HG02884 (cell line): ENCODE data around the gene PIP4P1.
"Not testable (repeated sequence)": the region's sequence is repeated elsewhere in the genome, so short reads cannot be mapped to it uniquely, and the experiment has no call there.

Experiments used
- ATAC-seq: cut with Tn5 transposase; IDR thresholded peaks from one replicate; pipeline ENCODE4 v1.9.1; 2021; ENCODE audit warnings: mild to moderate bottlenecking, moderate library complexity; ENCODE audit not compliant: unreplicated experiment

The PIP4P1 gene

DNA sequence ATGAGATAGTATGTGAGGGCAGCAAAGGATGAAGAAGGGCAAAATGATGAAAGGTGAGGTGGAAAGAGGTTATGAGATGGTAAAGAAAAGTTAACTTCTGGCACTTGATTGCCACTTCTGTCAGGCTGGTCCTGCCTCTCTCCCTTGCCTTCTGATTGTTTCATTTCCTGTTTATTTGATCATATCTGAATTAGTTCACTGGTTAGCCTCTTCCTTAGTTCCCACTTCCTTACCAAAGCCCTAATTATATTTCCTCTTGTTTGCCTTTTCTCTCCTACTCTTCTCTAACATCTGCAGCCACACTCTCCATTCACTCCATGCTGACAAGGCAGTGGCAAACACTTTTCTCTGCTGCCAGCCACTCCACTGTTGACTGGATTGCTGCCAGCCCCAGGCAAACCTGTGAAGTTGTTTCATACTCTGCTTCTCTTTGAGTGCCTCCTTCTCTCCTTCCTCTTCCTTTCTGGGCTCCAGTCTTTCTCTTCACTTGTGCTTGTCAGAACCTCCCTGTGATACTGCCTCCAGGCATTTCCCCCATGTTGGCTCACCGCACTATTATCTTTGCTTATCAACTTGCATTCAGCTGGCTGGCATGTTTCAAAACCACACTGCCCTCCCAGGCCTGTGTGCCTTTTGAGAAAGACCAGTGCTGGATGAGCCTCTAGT, 16.1 kb upstream of the PIP4P1 start:
- ATAC-seq, result no peak

GRCh38 chr14:20476776-20477175, 15.5 kb upstream of the PIP4P1 start:
- no peak for ATAC-seq

- no peak for ATAC-seq
Measured at GRCh38 chr14:20472536-20473169, 11.4 kb upstream of the PIP4P1 start.

DNA sequence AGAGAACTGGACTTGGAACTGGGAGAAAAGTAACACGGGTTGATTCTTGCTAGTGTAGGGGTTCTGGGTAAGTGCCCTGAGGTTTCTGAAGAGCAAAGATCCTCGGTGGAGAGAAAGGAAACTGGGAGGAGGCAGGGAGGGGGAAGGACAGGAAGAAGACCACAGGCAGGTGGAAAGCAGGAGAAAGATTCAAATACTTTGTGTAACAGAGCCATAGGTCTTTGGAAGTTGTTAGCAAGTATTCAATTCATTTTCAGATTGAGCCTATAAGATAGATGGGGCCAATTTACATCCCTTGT, 9.3 kb upstream of the PIP4P1 start:
- no peak for ATAC-seq

DNA sequence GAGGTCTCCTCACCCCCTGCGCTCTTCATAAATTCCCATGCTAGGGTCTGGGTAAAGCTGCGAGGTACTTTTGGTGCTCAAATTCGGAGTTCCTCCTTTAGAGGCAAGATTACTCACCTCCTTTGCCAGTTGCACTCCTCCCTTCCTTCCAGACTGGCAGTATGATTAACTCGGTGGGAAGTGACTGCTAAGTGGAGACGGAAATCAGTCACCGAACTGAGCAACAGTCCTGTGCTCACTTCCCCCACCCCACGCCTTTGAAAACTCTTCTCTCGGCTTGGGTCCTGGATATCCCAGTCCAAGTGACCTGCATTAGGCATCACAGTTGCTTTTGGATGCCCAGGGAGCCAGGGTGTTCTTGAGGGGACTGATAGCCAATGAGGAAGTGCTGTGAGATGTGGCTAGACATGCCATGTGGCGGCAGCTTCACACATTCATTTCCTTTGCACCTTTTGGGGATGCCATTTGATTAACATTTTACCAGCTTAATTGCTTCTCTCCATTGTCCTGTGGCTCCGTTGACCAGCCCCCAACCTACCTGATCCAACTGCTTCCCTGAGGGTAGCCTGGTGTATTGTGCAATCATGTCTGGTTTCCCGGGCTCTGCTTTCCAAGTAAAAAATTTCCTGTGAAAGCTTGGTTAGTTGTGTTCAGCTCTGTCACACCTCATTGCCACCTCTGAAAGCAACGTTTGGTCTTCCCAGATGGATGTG, 8.8 kb upstream of the PIP4P1 start:
- peak; percentile 52 for ATAC-seq

GRCh38 chr14:20469242-20469889, 8.1 kb upstream of the PIP4P1 start, which contains the start of gene PNP:
TSS of gene PNP (plus strand) at chr14:20469406. CDS start at chr14:20469525, 119 bp downstream.
- peak; percentile 90 for ATAC-seq

DNA sequence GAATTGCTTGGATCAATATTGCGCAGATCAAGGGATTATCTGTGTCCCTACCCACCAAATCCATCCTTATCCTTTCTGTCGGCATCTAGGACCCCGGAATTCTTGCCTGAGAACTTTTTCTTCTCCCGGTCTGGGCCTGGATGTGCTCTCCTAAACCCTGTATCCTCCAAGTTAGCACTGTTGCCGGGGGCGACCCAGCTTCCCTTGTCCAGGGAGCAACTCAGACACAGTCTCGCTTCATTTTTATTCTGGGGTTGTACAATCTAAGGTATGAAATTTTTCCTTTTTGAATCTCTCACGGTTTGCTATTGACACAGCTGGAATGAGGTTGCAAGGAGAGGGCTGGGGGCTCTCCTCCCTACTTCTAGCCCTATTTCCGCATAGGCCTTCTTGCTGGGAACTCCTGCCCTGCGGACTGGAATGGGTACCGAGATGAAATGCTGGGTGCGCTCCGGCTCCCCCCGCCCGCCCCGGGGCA, 7.6 kb upstream of the PIP4P1 start:
- ATAC-seq, result no peak

GRCh38 chr14:20460458-20461224, 593 bp downstream of the PIP4P1 start:
- ATAC-seq, result peak; percentile 2

GRCh38 chr14:20458031-20458789, 3.0 kb downstream of the PIP4P1 start:
- ATAC-seq, result no peak

DNA sequence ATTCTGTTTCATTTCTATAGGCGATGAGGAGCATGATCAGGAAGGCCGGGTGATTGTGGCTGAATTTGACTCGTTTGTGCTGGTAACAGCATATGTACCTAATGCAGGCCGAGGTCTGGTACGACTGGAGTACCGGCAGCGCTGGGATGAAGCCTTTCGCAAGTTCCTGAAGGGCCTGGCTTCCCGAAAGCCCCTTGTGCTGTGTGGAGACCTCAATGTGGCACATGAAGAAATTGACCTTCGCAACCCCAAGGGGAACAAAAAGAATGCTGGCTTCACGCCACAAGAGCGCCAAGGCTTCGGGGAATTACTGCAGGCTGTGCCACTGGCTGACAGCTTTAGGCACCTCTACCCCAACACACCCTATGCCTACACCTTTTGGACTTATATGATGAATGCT, 4.3 kb downstream of the PIP4P1 start:
- no peak for ATAC-seq

DNA sequence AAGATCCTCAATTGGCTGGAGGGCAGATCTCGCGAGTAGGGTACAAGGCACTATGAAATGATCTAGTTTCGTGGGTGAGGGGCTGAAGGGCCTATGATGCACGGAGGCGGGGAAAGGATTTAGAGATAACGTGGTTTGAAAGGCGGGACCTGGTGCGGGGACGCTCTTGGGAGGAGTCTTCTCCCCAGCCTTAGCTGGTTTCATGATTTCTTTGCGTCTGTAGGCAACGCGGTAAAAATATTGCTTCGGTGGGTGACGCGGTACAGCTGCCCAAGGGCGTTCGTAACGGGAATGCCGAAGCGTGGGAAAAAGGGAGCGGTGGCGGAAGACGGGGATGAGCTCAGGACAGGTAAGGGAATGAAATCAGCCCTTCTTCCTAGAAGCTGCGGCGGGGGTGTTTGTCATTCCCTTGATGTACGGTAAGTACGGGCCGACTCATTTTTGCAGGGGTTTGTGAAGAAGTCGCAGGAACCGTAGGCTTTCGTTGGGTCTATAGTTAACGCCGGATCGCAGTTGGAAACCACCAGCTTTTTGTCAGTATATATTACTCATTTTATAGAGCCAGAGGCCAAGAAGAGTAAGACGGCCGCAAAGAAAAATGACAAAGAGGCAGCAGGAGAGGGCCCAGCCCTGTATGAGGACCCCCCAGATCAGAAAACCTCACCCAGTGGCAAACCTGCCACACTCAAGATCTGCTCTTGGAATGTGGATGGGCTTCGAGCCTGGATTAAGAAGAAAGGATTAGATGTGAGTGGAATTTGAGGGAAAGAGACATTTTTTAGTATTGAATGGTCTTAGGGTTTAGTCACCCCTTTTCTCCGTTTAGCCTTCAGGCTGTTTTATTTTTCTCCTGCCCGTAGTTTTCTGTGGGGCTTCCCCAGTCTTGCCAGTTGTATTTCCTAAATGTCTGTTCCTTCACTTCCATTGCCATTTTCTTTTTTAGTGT, 5.6 kb downstream of the PIP4P1 start:
- peak; percentile 51 for ATAC-seq

DNA sequence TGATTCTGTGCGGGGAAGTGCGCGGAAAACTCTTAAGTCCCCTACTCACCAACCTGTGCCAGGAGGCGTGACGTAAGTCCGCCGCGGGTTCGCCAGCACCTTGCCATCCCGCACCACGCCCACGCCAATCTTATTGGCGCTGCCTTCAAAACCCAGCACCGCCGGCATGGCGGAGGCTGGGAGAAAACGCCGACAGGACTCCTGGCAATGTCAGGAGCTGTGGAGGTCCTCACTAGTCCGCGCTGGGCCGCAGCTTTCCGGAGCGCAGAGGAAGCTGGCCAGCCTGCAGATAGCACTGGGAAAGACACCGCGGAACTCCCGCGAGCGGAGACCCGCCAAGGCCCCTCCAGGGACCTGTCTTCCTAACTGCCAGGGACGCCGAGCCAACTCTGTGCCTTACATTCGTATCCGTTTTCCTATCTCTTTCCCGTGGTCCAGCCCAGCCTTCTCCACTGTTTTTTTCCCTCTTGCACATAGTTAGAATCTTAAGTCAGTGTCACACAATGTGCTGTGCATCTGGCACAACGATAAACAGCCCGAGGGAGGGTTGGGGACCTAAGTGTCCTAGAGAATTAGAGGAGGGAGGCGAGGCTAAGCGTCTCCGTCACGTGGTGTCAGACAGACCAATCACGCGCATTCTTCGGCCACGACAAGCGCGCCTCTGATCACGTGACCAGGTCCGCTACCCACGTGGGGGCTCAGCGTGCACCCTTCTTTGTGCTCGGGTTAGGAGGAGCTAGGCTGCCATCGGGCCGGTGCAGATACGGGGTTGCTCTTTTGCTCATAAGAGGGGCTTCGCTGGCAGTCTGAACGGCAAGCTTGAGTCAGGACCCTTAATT, 6.5 kb downstream of the PIP4P1 start, which contains the start of the genes APEX1 and OSGEP:
Gene APEX1 (plus strand): TSS at position 711 of the 839 bp plus-strand sequence. CDS start 420 bp downstream, outside the sequence.
Gene OSGEP (minus strand): TSS at position 297 of the 839 bp plus-strand sequence. CDS start 129 bp downstream, at position 168.
- peak; percentile 85 for ATAC-seq

DNA sequence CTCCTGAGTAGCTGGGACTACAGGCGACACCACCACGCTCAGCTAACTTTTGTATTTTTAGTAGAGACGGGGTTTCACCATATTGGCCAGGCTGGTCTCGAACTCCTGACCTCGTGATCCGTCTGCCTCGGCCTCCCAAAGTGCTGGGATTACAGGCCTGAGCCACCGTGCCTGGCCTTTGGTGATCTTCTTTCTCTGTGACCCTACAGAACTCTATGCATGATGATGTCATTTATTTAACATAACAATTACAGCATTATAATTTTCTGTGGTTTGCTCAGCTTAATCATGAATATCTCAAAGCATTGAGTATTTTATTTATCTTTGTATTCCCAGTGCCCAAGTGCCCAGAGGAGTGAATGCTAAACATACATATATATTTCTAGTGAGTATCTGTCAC, 8.4 kb downstream of the PIP4P1 start:
- not testable (repeated sequence) for ATAC-seq

GRCh38 chr14:20446889-20447288, 14.3 kb downstream of the PIP4P1 start:
- no peak for ATAC-seq

DNA sequence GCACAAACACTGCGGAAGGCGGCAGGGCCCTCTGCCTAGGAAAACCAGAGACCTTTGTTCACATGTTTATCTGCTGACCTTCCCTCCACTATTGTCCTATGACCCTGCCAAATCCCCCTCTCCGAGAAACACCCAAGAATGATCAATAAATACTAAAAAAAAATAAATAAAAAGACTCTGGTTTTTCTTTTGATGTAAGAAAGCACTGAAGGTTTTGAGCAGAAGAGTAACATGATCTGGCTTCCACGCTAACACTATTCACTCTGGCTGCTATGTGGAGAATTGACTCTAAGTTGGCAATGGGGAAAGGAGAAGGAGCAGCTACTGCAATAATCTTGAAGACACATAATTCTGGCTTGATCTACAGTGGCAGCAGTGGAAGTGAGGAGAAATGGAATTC, 17.6 kb downstream of the PIP4P1 start:
- ATAC-seq, result not testable (repeated sequence)

GRCh38 chr14:20441461-20441860, 19.8 kb downstream of the PIP4P1 start:
- no peak for ATAC-seq

- ATAC-seq, result no peak
Measured at GRCh38 chr14:20440882-20441281, 20.4 kb downstream of the PIP4P1 start.

DNA sequence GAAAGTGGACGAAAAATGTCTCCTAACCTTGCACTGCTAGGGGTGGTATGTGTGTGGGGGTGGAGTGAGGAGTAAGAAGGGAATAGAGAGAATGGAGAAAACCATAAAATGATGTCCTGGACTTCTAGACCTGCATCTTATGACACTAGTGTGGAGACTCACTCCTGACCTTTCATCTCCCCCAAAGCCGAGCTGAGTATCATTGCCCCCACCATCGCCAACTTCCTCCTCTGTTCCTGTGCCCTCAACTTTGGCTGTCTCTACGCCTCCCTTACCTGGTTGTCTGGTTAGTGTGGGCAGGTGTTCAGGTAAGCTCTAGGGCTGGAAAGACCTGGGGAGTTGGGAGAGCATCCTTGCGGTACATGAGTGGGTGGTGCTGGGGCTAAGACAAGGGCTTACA, 20.8 kb downstream of the PIP4P1 start:
- ATAC-seq, result no peak
